ENCODE data around the gene GRXCR2. TPM values are rescaled to one million over a fixed set of nuclear protein-coding genes. Genes with fewer than 3 reads are reported as not detected.

GRXCR2 gene
- total RNA-seq, 1 donor from 2014 or later: not detected

- intact Hi-C loops (cut with micrococcal nuclease): loop anchor here (10.0 kb wide), 1 partner anchor 349 kb away; the partner anchor contains the start of gene LARS1
Measured at GRCh38 chr5:145836241-145836640, 36.6 kb downstream of the GRXCR2 start.

GRCh38 chr5:145835848-145836239, 37.0 kb downstream of the GRXCR2 start:
- intact Hi-C loops (cut with micrococcal nuclease): loop anchor here (10.0 kb wide), 1 partner anchor 349 kb away; the partner anchor contains the start of gene LARS1

GRCh38 chr5:145834917-145835847, 37.6 kb downstream of the GRXCR2 start, which contains the start of gene PRELID2:
TSS of gene PRELID2 (minus strand) at chr5:145835342. CDS start at chr5:145835251, 91 bp downstream.
- intact Hi-C loops (cut with micrococcal nuclease): loop anchor here (1.0 to 10.0 kb wide), 2 partner anchors 10 to 350 kb away; partner anchors contain the start of gene LARS1

GRCh38 chr5:145834554-145834916, 38.3 kb downstream of the GRXCR2 start:
- intact Hi-C loops (cut with micrococcal nuclease): loop anchor here (1.0 to 10.0 kb wide), 2 partner anchors 9 to 350 kb away; partner anchors contain the start of gene LARS1

GRCh38 chr5:145833631-145834200, 39.1 kb downstream of the GRXCR2 start:
- intact Hi-C loops (cut with micrococcal nuclease): loop anchor here (1.0 to 10.0 kb wide), 2 partner anchors 8 to 351 kb away; partner anchors contain the start of gene LARS1

- intact Hi-C loops (cut with micrococcal nuclease): loop anchor here (10.0 kb wide), 1 partner anchor 354 kb away; the partner anchor contains the start of gene LARS1
Measured at GRCh38 chr5:145830594-145830993, 42.2 kb downstream of the GRXCR2 start.

GRCh38 chr5:145829708-145830361, 43.0 kb downstream of the GRXCR2 start:
- intact Hi-C loops (cut with micrococcal nuclease): loop anchor here (10.0 kb wide), 1 partner anchor 355 kb away; the partner anchor contains the start of gene LARS1

GRCh38 chr5:145826895-145827674, 45.7 kb downstream of the GRXCR2 start:
- intact Hi-C loops (cut with micrococcal nuclease): no loop called here

- intact Hi-C loops (cut with micrococcal nuclease): loop anchor here (1.0 to 2.0 kb wide), 7 partner anchors 9 to 1622 kb away; no protein-coding TSS in a partner anchor
Measured at GRCh38 chr5:145825751-145826180, 47.0 kb downstream of the GRXCR2 start.

- intact Hi-C loops (cut with micrococcal nuclease): loop anchor here (2.0 kb wide), 2 partner anchors 225 to 603 kb away; no protein-coding TSS in a partner anchor
Measured at GRCh38 chr5:145824040-145824439, 48.8 kb downstream of the GRXCR2 start.

GRCh38 chr5:145818604-145819003, 54.2 kb downstream of the GRXCR2 start:
- intact Hi-C loops (cut with micrococcal nuclease): no loop called here

- intact Hi-C loops (cut with micrococcal nuclease): no loop called here
Measured at GRCh38 chr5:145812877-145813276, 59.9 kb downstream of the GRXCR2 start.

GRCh38 chr5:145811834-145812625, 60.8 kb downstream of the GRXCR2 start:
- intact Hi-C loops (cut with micrococcal nuclease): no loop called here

Other genes with a start within 250 kb of the GRXCR2 start
- gene PRELID2, start 37.7 kb downstream of the GRXCR2 start, total RNA-seq: 1.9 and 2.0 TPM in 2 replicates
- gene SH3RF2, start 63.6 kb upstream of the GRXCR2 start, total RNA-seq: 0.34 and 0.61 TPM in 2 replicates
- 0.96 TPM in 1 of 2 replicates, not detected in the other for gene PLAC8L1, start 232.6 kb upstream of the GRXCR2 start, total RNA-seq

Measured in T-helper 1 cell treated with Interleukin-12 subunit alpha and Interleukin-12 subunit beta and Interleukin-4 antibody, amounts not matched to agents 30 ng/mL and 1 ng/mL, for 36 hours (primary cell).